ENCODE measurements around the gene TGM5.
"Not testable (repeated sequence)": the region's sequence is repeated elsewhere in the genome, so short reads cannot be mapped to it uniquely, and the experiment has no call there.

The TGM5 gene, protein sequence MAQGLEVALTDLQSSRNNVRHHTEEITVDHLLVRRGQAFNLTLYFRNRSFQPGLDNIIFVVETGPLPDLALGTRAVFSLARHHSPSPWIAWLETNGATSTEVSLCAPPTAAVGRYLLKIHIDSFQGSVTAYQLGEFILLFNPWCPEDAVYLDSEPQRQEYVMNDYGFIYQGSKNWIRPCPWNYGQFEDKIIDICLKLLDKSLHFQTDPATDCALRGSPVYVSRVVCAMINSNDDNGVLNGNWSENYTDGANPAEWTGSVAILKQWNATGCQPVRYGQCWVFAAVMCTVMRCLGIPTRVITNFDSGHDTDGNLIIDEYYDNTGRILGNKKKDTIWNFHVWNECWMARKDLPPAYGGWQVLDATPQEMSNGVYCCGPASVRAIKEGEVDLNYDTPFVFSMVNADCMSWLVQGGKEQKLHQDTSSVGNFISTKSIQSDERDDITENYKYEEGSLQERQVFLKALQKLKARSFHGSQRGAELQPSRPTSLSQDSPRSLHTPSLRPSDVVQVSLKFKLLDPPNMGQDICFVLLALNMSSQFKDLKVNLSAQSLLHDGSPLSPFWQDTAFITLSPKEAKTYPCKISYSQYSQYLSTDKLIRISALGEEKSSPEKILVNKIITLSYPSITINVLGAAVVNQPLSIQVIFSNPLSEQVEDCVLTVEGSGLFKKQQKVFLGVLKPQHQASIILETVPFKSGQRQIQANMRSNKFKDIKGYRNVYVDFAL

GRCh38 chr15:43266834-43267233, at the start of gene TGM5:
TSS of gene TGM5 (minus strand) at chr15:43266928. CDS start at chr15:43266849, 79 bp downstream.
- peak; percentile 27 for DNase-seq

- no peak for DNase-seq
Measured at GRCh38 chr15:43314171-43314570, 47.4 kb upstream of the TGM5 start.

GRCh38 chr15:43312378-43312777, 45.6 kb upstream of the TGM5 start:
- DNase-seq, result no peak

DNA sequence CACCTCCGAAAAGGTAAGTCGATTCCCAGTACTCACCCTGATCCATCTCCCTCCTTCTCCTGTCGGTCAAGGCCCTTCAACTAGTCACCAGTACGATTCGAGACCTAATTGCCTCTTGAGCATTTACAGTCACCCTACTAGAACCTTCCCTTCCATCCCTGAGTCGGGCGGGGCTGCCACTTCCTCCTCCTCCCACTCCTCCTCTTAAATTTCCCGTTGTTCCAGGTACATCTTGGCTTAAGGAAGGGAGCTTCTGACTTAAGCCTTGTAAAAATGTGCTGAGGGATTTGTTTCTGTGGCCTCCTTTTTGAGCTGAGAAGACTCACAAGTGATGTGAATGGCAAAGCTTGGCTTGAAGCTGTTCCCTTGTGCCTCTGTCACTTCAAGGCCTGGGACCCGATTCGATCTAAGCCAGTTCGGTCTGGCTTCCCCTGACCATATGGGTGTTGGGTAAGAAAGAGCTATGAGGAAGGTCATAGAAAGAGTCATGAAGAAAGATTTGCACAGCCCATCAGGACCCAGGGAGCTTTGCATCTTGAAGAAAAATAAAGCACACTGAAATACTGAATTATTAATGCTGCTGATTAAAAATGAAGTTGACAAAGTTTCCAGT, 35.6 kb upstream of the TGM5 start, which contains the start of gene TGM7:
Gene TGM7 (minus strand): TSS at position 51 of the 613 bp plus-strand sequence.
- no peak for DNase-seq

DNA sequence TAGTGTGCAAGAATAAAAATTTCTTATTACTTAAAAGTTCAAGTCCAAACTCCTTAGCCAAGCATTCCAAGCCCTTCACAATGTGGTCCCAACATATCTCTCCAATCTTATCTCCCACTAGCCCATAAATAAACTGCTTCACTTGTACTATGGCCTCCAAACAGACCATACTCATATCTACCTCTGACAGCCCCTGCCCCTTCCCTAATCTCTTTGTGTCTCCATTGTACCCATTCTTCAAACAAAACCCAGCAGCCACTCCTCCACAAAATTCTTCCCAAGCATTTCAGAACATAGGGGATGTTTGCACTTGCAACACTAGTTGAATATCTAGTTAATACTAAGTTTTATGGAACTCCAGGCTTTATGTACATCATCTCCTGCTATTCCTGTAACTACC, 33.2 kb upstream of the TGM5 start:
- DNase-seq, result no peak

- DNase-seq, result no peak
Measured at GRCh38 chr15:43299411-43299810, 32.7 kb upstream of the TGM5 start.

GRCh38 chr15:43294091-43294706, 27.5 kb upstream of the TGM5 start:
- no peak for DNase-seq

GRCh38 chr15:43293432-43293831, 26.7 kb upstream of the TGM5 start:
- no peak for DNase-seq

- no peak for DNase-seq
Measured at GRCh38 chr15:43292375-43293078, 25.8 kb upstream of the TGM5 start.

- not testable (repeated sequence) for DNase-seq
Measured at GRCh38 chr15:43289656-43290055, 22.9 kb upstream of the TGM5 start.

GRCh38 chr15:43287254-43287653, 20.5 kb upstream of the TGM5 start:
- DNase-seq, result no peak

DNA sequence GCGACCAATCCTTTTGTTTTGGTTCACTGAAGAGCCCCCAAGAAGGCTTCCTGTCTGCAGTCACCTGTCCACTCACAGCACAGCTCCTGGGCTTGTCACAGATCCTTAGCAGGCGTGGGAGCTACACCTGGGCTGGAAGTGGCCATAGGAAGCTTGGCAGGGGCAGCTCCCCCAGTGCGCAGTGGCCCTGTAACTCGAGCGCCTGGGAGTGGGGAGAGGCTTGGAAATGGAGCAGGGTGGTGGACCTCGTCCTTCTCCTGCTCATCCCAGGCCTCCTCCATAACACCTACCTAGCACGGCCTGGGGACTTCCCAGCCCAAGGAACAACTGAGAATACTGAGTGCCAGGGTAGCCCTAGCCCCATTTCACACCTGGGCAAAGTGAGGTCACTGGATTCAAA, 19.3 kb upstream of the TGM5 start:
- DNase-seq, result no peak

DNA sequence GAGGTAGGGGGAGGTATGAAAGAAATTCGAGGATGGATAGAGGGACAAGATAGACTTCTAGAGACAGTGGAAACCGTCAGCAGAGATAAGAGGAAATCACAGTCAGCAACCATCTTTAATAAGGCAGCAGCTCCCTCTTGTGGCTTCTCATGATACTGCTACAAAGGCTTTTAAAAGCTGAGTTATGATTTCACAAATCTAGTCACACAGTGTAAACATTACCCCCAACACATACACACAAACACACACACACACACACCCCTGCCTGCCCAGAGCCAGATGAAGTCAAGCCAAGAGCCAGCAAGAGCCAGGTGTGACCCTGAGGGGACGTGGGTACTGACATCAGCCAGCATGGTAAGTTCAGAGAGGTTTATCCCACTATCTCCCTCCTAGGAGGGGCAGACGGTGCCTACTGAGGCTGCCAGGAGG, 18.9 kb upstream of the TGM5 start:
- peak; percentile 68 for DNase-seq

DNA sequence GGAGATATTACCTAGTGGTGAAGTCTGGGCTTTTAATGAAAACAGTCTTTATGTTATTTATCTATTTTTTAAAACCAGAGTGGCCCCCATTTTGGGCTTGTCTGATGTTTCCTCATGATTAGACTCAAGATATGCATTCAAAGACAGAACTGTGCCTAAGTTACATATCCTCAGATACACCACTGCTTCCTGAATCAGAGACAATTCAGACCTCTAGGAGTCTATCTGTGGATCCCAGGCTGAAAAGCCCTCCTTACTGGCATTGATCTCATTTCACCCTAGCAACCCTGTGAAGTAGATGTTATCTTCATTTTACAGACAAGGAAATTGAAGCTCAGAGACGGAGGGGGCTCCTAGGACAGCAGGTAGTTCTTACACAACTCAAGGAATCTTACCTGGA, 16.8 kb upstream of the TGM5 start:
- no peak for DNase-seq

DNA sequence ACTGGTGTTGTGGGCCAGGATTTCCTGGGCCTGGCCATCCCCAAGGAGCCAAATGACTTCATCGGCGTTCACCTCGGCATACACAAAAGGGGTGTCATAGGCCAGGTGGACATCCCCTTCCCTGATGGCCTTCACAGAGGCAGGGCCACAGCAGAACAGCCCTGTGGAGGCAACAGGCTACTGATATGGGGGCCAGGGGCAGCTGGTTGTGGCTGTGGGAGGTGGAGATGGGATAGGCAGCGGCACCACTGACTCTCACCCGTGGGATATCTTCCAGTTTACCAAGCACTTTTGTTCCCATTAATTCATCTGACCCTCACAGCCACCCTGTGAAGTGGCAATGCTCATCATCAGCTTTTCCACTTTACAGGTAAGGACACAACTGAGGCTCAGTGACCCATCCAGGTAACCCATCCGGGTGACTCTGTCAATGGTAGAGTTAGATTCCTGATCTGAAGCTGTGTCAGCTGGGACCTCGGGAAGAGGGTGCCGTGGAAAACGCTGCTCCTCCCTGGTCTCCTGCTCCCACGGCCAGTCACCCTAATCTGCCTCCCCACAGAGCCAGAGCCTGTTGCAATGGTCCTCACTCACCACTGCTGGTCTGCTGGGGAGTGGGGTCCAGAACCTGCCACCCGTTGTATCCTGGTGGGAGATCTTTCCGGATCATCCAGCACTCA, 15.3 kb upstream of the TGM5 start:
- no peak for DNase-seq

GRCh38 chr15:43280996-43281395, 14.3 kb upstream of the TGM5 start:
- no peak for DNase-seq

DNA sequence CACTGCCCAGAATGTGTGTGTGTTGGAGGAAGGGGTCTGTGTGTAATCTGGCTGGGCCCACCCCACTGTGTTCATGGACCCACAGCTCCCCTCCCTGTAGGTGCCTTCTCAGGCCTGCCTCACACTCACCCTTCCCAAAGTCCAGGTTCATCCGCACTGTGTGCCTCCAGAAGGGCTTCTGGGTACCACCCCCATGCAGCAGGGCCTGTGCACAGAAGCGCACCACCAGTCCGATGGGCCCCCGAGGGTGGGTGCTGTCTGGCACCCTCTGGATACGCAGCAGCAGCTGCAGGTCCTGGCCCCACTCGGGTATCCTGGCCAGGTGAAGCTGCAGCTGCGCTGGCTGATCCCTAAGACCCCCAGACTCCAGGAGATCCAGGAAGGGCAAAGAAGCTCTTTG, 12.8 kb upstream of the TGM5 start:
- DNase-seq, result no peak

- no peak for DNase-seq
Measured at GRCh38 chr15:43278869-43279268, 12.1 kb upstream of the TGM5 start.

DNA sequence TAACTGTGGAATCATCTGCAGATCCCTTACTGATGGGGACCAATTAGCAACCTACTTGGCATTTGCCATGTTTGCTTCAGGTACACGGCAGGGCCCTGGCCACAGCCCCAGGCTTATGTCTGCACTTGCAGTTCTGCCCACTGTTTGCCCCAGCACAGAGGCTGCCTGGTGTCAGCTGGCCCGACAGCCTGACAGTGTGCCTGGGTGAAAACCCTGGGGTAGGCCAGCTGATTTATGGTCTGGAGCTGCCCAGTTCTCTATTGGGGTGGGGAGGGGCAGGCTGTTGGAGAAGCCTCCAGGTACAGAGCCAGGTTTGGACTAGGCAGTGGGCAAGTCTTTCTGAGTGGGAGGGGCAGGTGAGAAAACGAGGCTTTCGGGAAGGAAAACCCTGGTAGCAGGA, 11.2 kb upstream of the TGM5 start:
- no peak for DNase-seq

DNA sequence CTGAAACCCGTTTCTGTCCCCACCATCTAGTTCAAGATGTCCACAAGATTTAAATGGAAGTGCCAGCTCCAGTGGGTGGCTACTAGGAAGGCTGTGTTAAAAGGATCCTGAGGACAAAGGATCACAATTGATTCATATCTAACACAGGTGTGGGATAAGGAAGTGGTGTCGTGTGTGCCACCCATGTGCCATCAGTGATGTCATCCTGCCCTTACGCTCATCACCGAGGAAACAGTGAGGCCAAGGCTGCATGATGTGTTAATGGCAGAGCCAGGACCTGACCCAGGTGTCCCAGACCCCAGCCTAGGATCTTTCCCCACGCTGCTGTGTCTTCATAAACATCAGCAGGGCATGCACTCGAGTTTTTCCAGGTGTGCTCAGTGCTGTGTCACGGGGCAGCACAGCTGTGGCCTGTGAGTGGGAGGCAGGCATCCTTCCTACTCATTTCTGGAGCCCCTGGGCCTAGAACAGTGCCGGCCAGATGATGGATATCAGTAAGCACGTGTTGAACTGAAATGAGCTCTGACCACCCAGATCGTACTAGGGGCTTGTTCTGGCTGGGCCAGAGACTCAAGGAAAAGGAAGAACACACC, 10.6 kb upstream of the TGM5 start:
- no peak for DNase-seq

DNA sequence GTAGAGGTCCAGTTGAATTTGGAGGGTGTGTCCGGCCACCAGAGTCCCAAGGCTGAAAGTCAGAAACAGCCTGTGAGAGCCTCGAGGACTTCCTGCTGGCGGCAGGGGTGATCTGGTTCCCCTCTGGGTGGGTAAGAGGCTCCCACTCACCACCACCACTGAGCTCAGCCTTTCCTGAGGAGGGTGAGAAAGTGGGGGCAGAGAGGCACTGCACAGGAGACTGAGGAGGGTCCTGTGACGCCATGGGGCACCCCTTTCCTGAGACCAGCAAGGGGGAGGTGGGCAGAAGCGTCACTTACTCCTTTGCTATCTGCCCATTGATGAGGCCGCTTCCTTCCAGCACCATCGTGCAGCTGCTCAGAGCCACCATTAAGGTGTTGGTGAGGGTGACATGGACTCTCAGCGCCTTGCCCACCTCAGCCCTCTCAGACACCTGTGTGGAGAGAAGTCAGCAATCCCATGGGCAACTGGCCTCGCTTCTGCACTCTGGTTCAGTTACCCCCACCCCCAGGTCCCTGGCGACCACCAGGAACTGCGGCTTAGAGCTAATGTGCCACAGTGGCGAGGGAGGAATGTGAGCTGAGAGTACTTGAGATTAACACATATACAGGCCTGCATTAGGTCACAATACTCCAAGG, 10.0 kb upstream of the TGM5 start:
- DNase-seq, result no peak
